ENCODE results near the gene FADD.

The FADD gene

DNA sequence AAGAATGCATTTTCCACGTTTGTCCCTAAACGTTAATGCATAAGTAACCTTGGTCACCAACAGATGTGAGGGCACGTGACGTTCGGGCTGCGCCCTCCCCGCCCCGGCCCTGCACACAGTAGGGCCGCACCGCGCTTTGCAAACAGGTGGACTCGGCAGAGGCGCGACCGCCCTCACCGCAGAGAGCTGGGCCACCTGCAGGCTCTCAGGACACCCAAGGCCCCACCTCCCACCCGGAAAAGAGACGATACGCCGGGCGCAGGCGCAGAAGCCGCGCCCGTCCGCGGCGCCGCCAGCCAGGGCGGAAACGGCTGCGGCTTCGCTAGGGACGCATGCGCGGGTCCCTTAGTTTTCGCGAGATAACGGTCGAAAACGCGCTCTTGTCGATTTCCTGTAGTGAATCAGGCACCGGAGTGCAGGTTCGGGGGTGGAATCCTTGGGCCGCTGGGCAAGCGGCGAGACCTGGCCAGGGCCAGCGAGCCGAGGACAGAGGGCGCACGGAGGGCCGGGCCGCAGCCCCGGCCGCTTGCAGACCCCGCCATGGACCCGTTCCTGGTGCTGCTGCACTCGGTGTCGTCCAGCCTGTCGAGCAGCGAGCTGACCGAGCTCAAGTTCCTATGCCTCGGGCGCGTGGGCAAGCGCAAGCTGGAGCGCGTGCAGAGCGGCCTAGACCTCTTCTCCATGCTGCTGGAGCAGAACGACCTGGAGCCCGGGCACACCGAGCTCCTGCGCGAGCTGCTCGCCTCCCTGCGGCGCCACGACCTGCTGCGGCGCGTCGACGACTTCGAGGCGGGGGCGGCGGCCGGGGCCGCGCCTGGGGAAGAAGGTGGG lies at the start of gene FADD:
TSS of gene FADD (plus strand) at position 377 of the 831 bp plus-strand sequence. CDS start at position 541, 164 bp downstream.
- peak; percentile 81 to 83 for DNase-seq (ENCODE audit: low read depth in 2 of 2, low spot score in 1 of 2)

- DNase-seq (ENCODE audit: low read depth in 2 of 2, low spot score in 1 of 2), result no peak
Measured at GRCh38 chr11:70155386-70155785, 47.7 kb upstream of the FADD start.

DNA sequence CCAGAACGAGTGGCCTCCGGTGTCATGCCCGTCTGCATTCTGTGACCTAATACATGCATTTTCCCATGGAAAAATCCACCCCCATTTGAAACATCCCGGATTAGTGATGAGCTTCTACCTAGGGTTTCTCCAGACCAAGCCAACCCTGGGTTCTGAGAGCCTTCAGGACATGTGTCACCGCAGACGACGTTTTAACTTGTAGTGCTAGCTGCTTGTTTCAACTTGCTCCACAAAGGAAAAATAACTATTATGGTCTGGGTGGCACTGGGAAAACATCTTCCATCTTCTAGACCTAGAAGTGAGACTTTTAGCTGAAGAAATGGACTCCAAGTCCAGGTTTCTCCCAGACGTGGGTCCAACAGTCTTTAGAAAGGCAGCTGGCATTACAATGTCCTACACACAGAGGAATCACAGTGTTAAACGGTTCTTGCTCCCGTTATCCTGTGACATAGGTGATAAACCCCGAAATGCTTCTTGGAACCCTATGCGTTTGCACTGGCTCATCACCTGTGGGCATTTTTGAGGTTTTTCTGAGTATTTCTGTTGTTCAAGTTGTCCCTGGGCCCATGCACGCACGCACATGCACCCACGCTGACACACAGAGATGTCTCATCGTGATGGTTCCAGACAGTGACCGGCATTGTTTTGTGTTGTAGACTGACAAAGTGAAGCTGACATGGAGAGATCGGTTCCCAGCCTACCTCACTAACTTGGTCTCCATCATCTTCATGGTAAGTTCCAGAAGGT lies 46.6 kb upstream of the FADD start:
- DNase-seq (ENCODE audit: low read depth in 2 of 2, low spot score in 1 of 2), result no peak

DNA sequence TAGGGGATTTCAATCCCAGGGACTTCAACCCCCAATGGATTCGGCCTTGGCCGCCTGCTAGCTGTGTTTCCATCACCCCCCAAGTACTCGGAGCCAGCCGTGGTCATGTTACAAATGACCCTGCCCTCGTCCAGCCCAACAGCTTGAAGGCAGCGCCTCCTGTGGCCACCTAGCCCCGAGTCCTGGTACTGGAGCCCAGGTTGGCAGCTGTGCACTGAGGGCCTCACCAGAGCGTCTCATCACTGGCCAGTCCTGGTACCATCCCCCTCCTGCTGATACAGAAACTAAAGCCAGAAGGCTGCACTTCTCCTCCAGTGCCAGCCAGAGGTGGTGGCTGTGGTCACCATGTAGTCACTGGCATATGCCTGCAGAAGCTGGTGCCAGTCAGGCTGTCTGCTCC lies 44.9 kb upstream of the FADD start:
- DNase-seq (ENCODE audit: low read depth in 2 of 2, low spot score in 1 of 2), result no peak

- no peak for DNase-seq (ENCODE audit: low read depth in 2 of 2, low spot score in 1 of 2)
Measured at GRCh38 chr11:70158757-70159389, 44.2 kb upstream of the FADD start.

- no peak for DNase-seq (ENCODE audit: low read depth in 2 of 2, low spot score in 1 of 2)
Measured at GRCh38 chr11:70159627-70160570, 43.2 kb upstream of the FADD start.

DNA sequence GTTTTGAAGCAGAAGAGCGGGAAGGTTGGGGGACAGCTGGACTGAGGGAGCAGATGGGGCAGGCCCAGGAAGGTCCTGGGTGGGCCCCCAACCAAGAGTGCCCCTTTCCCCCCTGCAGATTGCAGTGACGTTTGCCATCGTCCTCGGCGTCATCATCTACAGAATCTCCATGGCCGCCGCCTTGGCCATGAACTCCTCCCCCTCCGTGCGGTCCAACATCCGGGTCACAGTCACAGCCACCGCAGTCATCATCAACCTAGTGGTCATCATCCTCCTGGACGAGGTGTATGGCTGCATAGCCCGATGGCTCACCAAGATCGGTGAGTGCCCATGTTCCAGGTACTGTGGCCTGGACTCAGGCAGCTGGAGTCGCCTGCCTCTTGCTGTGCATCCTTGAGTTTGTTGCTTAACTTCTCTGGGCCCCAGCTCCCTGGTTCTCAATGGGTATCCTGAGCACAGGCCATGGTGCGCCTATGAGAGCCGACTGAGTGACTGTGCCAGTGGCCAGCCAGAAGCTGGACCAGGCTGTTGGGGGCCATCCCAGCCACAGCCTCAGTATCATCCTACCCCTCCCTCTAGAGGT lies 42.0 kb upstream of the FADD start:
- DNase-seq (ENCODE audit: low read depth in 2 of 2, low spot score in 1 of 2), result no peak

GRCh38 chr11:70164705-70165104 lies 38.4 kb upstream of the FADD start:
- no peak for DNase-seq (ENCODE audit: low read depth in 2 of 2, low spot score in 1 of 2)

DNA sequence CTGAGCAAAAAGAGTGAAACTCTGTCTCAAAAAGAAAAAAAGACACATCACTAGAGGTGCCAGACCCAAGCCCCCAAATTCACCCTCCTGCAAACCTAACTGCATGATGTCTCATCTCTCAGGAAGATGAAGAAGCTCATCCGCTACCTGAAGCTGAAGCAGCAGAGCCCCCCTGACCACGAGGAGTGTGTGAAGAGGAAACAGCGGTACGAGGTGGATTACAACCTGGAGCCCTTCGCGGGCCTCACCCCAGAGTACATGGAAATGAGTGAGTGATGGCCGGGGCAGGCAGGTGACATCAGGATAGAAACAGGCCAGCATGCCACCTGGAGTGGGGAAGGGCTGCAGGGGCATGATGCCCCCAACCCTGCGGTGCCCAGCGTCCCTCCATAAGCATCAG lies 36.0 kb upstream of the FADD start:
- no peak for DNase-seq (ENCODE audit: low read depth in 2 of 2, low spot score in 1 of 2)

GRCh38 chr11:70167723-70168404 lies 35.2 kb upstream of the FADD start:
- DNase-seq (ENCODE audit: low read depth in 2 of 2, low spot score in 1 of 2), result no peak

DNA sequence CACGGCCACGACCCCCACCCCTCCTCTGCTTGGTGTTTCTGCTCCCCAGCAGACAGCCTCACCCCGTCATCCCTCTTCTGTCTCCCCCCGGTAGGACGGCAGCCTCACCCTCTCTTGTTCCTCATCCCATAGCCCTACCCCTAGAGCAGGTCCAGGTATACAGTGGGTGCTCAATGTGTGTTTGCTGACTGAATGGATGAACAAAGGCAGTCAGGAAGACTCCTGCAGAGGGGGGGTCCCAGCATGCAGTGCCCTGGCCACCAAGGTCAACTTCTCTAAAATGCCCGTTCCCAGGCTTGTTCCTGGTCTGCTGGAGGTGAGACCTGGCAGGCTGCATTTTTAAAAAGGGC lies 34.7 kb upstream of the FADD start:
- no peak for DNase-seq (ENCODE audit: low read depth in 2 of 2, low spot score in 1 of 2)

DNA sequence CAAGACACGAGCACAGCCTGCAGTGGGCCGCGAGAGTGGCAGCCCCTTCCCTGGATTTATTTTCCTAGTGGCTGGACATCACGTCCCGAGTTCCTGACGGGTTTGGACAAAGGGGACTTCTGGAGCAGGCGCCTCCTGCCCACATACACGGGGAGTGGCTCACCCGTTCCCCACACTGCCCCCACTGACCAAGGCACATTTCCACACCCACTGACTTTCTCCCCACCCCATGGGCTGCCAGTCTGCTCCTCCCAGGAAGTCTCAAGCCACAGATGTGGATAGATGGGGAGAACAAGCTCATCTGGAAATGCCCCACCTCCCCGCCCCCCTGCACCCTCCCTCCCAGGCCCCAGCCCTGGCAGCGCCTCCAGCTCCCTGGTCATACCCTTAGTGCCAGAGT lies 34.0 kb upstream of the FADD start:
- no peak for DNase-seq (ENCODE audit: low read depth in 2 of 2, low spot score in 1 of 2)

- no peak for DNase-seq (ENCODE audit: low read depth in 2 of 2, low spot score in 1 of 2)
Measured at GRCh38 chr11:70169632-70170031, 33.5 kb upstream of the FADD start.

DNA sequence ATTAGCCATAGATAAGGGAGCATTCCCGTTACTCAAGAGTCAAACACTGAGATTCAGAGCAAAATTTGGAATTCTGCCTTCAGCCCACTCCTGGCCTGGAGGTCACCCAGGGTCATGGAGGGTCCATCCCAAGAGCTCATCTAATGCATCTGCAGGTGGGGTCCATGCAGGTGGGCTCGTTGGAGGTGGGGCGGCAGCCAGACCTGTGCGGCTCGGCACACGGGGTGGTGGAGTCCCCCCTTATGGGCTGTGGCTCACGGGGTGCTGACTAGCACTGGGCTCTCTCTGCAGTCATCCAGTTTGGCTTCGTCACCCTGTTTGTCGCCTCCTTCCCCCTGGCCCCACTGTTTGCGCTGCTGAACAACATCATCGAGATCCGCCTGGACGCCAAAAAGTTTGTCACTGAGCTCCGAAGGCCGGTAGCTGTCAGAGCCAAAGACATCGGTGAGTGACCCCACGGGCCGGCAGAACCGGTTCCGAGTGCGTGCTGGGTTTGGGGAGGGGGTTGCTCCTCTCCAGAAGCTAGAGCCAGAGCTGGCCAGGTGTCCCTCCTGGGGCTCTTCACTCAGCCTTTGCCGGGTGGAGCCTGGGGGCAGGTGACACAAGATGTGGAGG lies 32.4 kb upstream of the FADD start:
- no peak for DNase-seq (ENCODE audit: low read depth in 2 of 2, low spot score in 1 of 2)

- no peak for DNase-seq (ENCODE audit: low read depth in 2 of 2, low spot score in 1 of 2)
Measured at GRCh38 chr11:70173018-70173417, 30.1 kb upstream of the FADD start.

- no peak for DNase-seq (ENCODE audit: low read depth in 2 of 2, low spot score in 1 of 2)
Measured at GRCh38 chr11:70174547-70175235, 28.4 kb upstream of the FADD start.

- no peak for DNase-seq (ENCODE audit: low read depth in 2 of 2, low spot score in 1 of 2)
Measured at GRCh38 chr11:70175236-70175698, 27.8 kb upstream of the FADD start.

DNA sequence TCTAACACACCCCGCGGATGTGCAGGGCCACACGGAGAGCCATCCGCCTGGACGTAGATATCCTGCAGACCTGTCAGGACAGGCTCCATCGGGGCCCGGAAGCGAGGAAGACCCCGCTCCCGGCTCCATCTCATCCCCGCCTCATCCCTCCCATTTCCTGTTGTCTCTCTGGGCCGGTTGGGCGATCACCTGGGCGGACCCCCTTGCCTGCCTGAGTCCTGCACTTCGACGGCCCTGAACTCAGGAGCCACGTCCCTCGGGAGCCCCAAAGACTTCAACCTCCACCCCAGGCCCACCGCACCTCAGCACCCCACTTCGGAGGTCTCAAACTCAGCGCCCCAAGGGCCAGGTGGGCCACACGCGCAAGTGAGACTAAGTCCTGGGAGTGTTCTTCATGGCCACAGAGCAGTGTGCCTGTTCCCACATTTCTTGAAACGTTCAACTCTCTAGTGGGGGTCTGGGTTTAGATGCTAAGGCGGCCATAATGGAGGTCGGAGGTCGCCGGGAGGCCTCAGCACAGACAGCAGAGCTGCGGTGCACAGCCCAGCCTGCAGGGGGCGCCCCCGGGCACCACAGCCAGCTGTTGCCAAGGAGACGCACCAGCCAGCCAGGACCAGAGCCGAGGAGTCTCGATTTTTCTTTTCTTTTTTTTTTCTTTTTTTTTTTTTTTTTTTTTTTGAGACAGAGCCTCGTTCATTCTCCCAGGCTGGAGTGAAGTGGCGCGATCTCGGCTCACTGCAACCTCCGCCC lies 26.0 kb upstream of the FADD start:
- peak in 1 of 2 donors; percentile 9 for DNase-seq (ENCODE audit: low read depth in 2 of 2, low spot score in 1 of 2)
